HepG2 (cell line): ENCODE data around the gene DUSP7. TPM values are rescaled to one million over a fixed set of nuclear protein-coding genes. Genes with fewer than 3 reads are reported as not detected.

Source experiments
- ATAC-seq: fragments of 200-7000 bp; cut with Tn5 transposase; 3 replicates; pipeline ENCODE4 v1.9.1; 2020; ENCODE audit warnings: mild to moderate bottlenecking, moderate library complexity
- BruUV-seq: library from RNA; stranded (reverse); fragments of 400-500 nt; replicated peaks from 2 replicates; lab custom pipeline; 2021; lab: Mats Ljungman, UMichigan
- CTCF ChIA-PET: fragments of 300-600 bp; formaldehyde crosslinking; extraction: SDS; loops from one replicate; lab custom pipeline; 2021; ENCODE audit warnings: low total read pairs, inconsistent platforms, low intra/inter-chr PET ratio; lab: Yijun Ruan, JAX
- POLR2A ChIA-PET: fragments of 350-600 bp; sonication (Branson Sonifier 250); formaldehyde crosslinking; loops from one replicate; lab custom pipeline; 2020; ENCODE audit warnings: antibody characterized with exemption, inconsistent platforms; lab: Yijun Ruan, JAX
- DNase-seq: peaks from one replicate; pipeline ENCODE4 v3.0.0-alpha.2; 2015; ENCODE audit warnings: low spot score
- FAIRE-seq: peaks from 3 replicates; lab custom pipeline; 2011; peaks lifted over from hg19 to GRCh38; lab: Jason Lieb, UNC
- H2AFZ ChIP-seq: one replicate; pipeline ENCODE4 v1.6.1; 2011; ENCODE audit warnings: low read length, inconsistent platforms
- H3K27ac ChIP-seq: fragments of 300-600 bp; 3 replicates; pipeline ENCODE4 v1.8.0; 2011; ENCODE audit warnings: mixed run types, mild to moderate bottlenecking, mixed read lengths, low read length, inconsistent platforms; ENCODE audit not compliant: insufficient read depth; ENCODE audit errors: extremely low read length
- H3K27me3 ChIP-seq, 2 experiments: fragments of 200-600 bp in 1 of 2; 2 replicates in 1 of 2; 3 replicates in 1 of 2; pipeline versions ENCODE4 v1.6.0 to v1.8.0; 2011; ENCODE audit warnings: low read length in 2 of 2, mild to moderate bottlenecking in 2 of 2, moderate library complexity in 2 of 2, inconsistent platforms in 1 of 2; ENCODE audit not compliant: insufficient read depth in 2 of 2, control insufficient read depth in 1 of 2
- H3K36me3 ChIP-seq, 2 experiments: fragments of 200-600 bp in 1 of 2; replicated peaks in 1 of 2; 2 replicates in 1 of 2; 3 replicates in 1 of 2; pipeline versions ENCODE4 v1.5.1 to v1.8.0; 2011; ENCODE audit warnings: low read length in 2 of 2, inconsistent platforms in 1 of 2; ENCODE audit not compliant: insufficient read depth in 2 of 2, control insufficient read depth in 1 of 2
- H3K4me1 ChIP-seq: 2 replicates; pipeline ENCODE4 v1.5.1; 2012; ENCODE audit warnings: low read length, inconsistent platforms; ENCODE audit not compliant: insufficient read depth
- H3K4me2 ChIP-seq: 2 replicates; pipeline ENCODE4 v1.6.0; 2011; ENCODE audit warnings: low read depth, low read length, inconsistent platforms
- H3K4me3 ChIP-seq, 3 experiments: fragments of 200-600 bp in 1 of 3; sonication (generic), shearing (Covaris generic) in 1 of 3; replicated peaks in 1 of 3; 2 replicates each; pipeline ENCODE4 v1.5.1; 2011 to 2016; ENCODE audit warnings: low read length in 3 of 3, inconsistent platforms in 2 of 3, low read depth in 2 of 3, mild to moderate bottlenecking in 2 of 3, control low read depth in 1 of 3, mixed read lengths in 1 of 3; ENCODE audit not compliant: insufficient read depth in 1 of 3
- H3K79me2 ChIP-seq: one replicate; pipeline ENCODE4 v1.6.1; 2011; ENCODE audit warnings: low read length, inconsistent platforms; ENCODE audit not compliant: insufficient read depth
- H3K9ac ChIP-seq: 2 replicates; pipeline ENCODE4 v1.6.0; 2011; ENCODE audit warnings: mild to moderate bottlenecking, low read depth, low read length, inconsistent platforms; ENCODE audit not compliant: insufficient read depth
- H3K9me3 ChIP-seq: 2 replicates; pipeline ENCODE4 v1.5.1; 2012; ENCODE audit warnings: mild to moderate bottlenecking, low read length
- H4K20me1 ChIP-seq: 2 replicates; pipeline ENCODE4 v1.6.0; 2011; ENCODE audit warnings: inconsistent platforms, mild to moderate bottlenecking, low read length, moderate library complexity; ENCODE audit not compliant: insufficient read depth
- CAMTA2 ChIP-seq: sonication (generic); formaldehyde crosslinking; IDR thresholded peaks from 2 replicates; pipeline ENCODE4 v1.4.0; 2020; ENCODE audit warnings: mild to moderate bottlenecking, missing genetic modification reagents, borderline replicate concordance
- NR1H2 ChIP-seq: sonication (generic); formaldehyde crosslinking; IDR thresholded peaks from 2 replicates; pipeline ENCODE4 v1.8.1; 2022; ENCODE audit warnings: low read depth, missing genetic modification reagents, borderline replicate concordance
- POLR2AphosphoS5 ChIP-seq: IDR thresholded peaks from 2 replicates; pipeline ENCODE4 v1.6.1; 2012; ENCODE audit warnings: low read depth, low read length
- ZBTB43 ChIP-seq: sonication (generic); formaldehyde crosslinking; conservative IDR thresholded peaks from 2 replicates; pipeline ENCODE4 v1.4.0; 2020; ENCODE audit warnings: missing genetic modification reagents
- ZFP37 ChIP-seq: sonication (generic); formaldehyde crosslinking; IDR thresholded peaks from 2 replicates; pipeline ENCODE4 v1.4.0; 2020; ENCODE audit warnings: missing genetic modification reagents, borderline replicate concordance
- ZKSCAN8 ChIP-seq: IDR thresholded peaks from 2 replicates; pipeline ENCODE4 v1.6.1; 2016; ENCODE audit warnings: borderline replicate concordance, missing genetic modification reagents, missing compliant biosample characterization
- ZNF225 ChIP-seq: sonication (generic); formaldehyde crosslinking; IDR thresholded peaks from 2 replicates; pipeline ENCODE4 v1.4.0; 2020; ENCODE audit warnings: mild to moderate bottlenecking, missing genetic modification reagents
- ZNF776 ChIP-seq: sonication (generic); formaldehyde crosslinking; IDR thresholded peaks from 2 replicates; pipeline ENCODE4 v1.4.0; 2020; ENCODE audit warnings: mild to moderate bottlenecking, missing genetic modification reagents
- ZNF777 ChIP-seq: sonication (generic); formaldehyde crosslinking; IDR thresholded peaks from 2 replicates; pipeline ENCODE4 v1.4.0; 2020; ENCODE audit warnings: missing genetic modification reagents
- WGBS: methylation state at CpG from one replicate; pipeline ENCODE4 v1.1.6; 2017; ENCODE audit warnings: low lambda C conversion rate; 5-methylcytosine and 5-hydroxymethylcytosine counted together
- in situ Hi-C: cut with HindIII; loops from 2 replicates; pipeline ENCODE4 v1.10.0; 2017; ENCODE audit warnings: low pct_unique_long_range_greater_than_20kb; ENCODE audit not compliant: extremely low pct_ligation_motif_present
- intact Hi-C: fragments of 100-400 bp; cut with micrococcal nuclease; formaldehyde crosslinking; loops from one replicate; pipeline ENCODE4 v1.10.0; 2022; ENCODE audit not compliant: unreplicated experiment
- polyA plus RNA-seq, 8 experiments: library from polyadenylated mRNA; depleted of rRNA in 3 of 8; stranded (reverse) in 7 of 8; unstranded in 1 of 8; fragments of >200 nt; fragmentation: Illumina TruSeq in 4 of 8; extraction: Trizol in 4 of 8; gene quantifications; 2 replicates each; pipeline versions ENCODE4 v1.2.1 to v1.2.3, GENCODE V29; 2011 to 2016; ENCODE audit warnings: low read depth in 4 of 8, missing spikeins in 1 of 8, mixed read lengths in 1 of 8; ENCODE audit not compliant: insufficient read depth in 1 of 8
- total RNA-seq, 5 experiments: library from RNA; depleted of rRNA; stranded (reverse); fragments of >200 nt; fragmentation: Illumina TruSeq; extraction: Trizol; gene quantifications; 2 replicates each; pipeline ENCODE4 v1.2.3, GENCODE V29; 2016; ENCODE audit warnings: low read depth in 1 of 5

Gene DUSP7
- total and polyA plus RNA-seq, 2 of the 13 experiments (the other 11 are each of a cell fraction or from before 2014, with no cell fraction given), result 6.6 to 8.8 TPM

GRCh38 chr3:52078781-52079560 lies 22.6 kb upstream of the DUSP7 start:
- in situ Hi-C loops, result no loop called here
- ChIA-PET CTCF (no interaction called here), POLR2A (no interaction called here)
- no TSS peak for BruUV-seq
- H3K4me1 ChIP-seq, result peaks cover 46% of the 10 kb centered on the region
- no peaks in the 10 kb centered on the region for H3K79me2 ChIP-seq
- H3K4me2 ChIP-seq, result no peak overlapping the region
- no peaks in the 10 kb centered on the region for H4K20me1 ChIP-seq
- no peaks in the 10 kb centered on the region for H3K9me3 ChIP-seq
- peaks cover 1 to 14% of the 10 kb centered on the region in 2 experiments; a peak in 4 of 5 replicates for H3K36me3 ChIP-seq
- no peak for FAIRE-seq
- H3K27me3 ChIP-seq, result no peaks in the 10 kb centered on the region
- intact Hi-C loops, result no loop called here
- no peak overlapping the region for H3K9ac ChIP-seq
- no peak overlapping the region for H2AFZ ChIP-seq
- no peak for DNase-seq
- H3K27ac ChIP-seq, result no peak overlapping the region
- no peak overlapping the region for H3K4me3 ChIP-seq
- no peak for ATAC-seq
- WGBS, result 97% methylated on average over 19 of the region's 19 CpGs
- no peak for TF ChIP-seq ZFP37 (CRISPR knock-in tag)
- no peak for TF ChIP-seq NR1H2 (CRISPR knock-in tag)
- no peak for TF ChIP-seq ZNF776 (CRISPR knock-in tag)
- no peak for TF ChIP-seq ZKSCAN8 (CRISPR knock-in tag)
- TF ChIP-seq CAMTA2, result no peak
- no peak for TF ChIP-seq POLR2AphosphoS5
- no peak for TF ChIP-seq ZNF225 (CRISPR knock-in tag)
- no peak for TF ChIP-seq ZNF777 (CRISPR knock-in tag)
- TF ChIP-seq ZBTB43, result no peak
